Right renal cortex interstitium (tissue), 3 donors: ENCODE measurements around the gene B4GALT3. TPM values are rescaled to one million over a fixed set of nuclear protein-coding genes. Genes with fewer than 3 reads are reported as not detected.

Source experiments
- DNase-seq, 3 donors: peaks; one replicate each; pipeline ENCODE4 v3.0.0-alpha.2; 2013; ENCODE audit warnings: low read depth in 3 of 3, low spot score in 2 of 3
- polyA plus RNA-seq, 3 donors: library from polyadenylated mRNA; unstranded; fragments of 120-200 nt; gene quantifications; one replicate each; pipeline ENCODE4 v1.2.1, GENCODE V29; 2013; ENCODE audit not compliant: insufficient read length in 3 of 3

B4GALT3 gene
- polyA plus RNA-seq, 3 donors = 31.5 to 37.3 (median 34.1) TPM

GRCh38 chr1:161189036-161189435 is 11.7 kb upstream of the B4GALT3 start:
- no peak for DNase-seq

- DNase-seq = no peak
Measured at GRCh38 chr1:161188381-161188780, 11.1 kb upstream of the B4GALT3 start.

- no peak for DNase-seq
Measured at GRCh38 chr1:161187311-161187710, 10.0 kb upstream of the B4GALT3 start.

- DNase-seq = no peak
Measured at GRCh38 chr1:161185732-161186311, 8.5 kb upstream of the B4GALT3 start.

GRCh38 chr1:161185282-161185682 is 8.0 kb upstream of the B4GALT3 start:
- DNase-seq = no peak

- DNase-seq = no peak
Measured at GRCh38 chr1:161182214-161182613, 4.9 kb upstream of the B4GALT3 start.

- DNase-seq = no peak
Measured at GRCh38 chr1:161180639-161181038, 3.3 kb upstream of the B4GALT3 start.

- DNase-seq = no peak
Measured at GRCh38 chr1:161179698-161180097, 2.4 kb upstream of the B4GALT3 start.

GRCh38 chr1:161177936-161178244 is 583 bp upstream of the B4GALT3 start:
- no peak for DNase-seq

- DNase-seq = no peak
Measured at GRCh38 chr1:161176468-161177111, 717 bp downstream of the B4GALT3 start.

- no peak for DNase-seq
Measured at GRCh38 chr1:161175771-161176453, 1.4 kb downstream of the B4GALT3 start.

- DNase-seq = no peak
Measured at GRCh38 chr1:161174911-161175310, 2.4 kb downstream of the B4GALT3 start.

- DNase-seq = no peak
Measured at GRCh38 chr1:161173711-161174110, 3.6 kb downstream of the B4GALT3 start.

GRCh38 chr1:161172776-161173376 is 4.4 kb downstream of the B4GALT3 start:
- DNase-seq = no peak

- DNase-seq = no peak
Measured at GRCh38 chr1:161172349-161172748, 5.0 kb downstream of the B4GALT3 start.

- no peak for DNase-seq
Measured at GRCh38 chr1:161171696-161172095, 5.6 kb downstream of the B4GALT3 start.

- DNase-seq = no peak
Measured at GRCh38 chr1:161171191-161171590, 6.1 kb downstream of the B4GALT3 start.

GRCh38 chr1:161168906-161169305 is 8.4 kb downstream of the B4GALT3 start:
- no peak for DNase-seq

- no peak for DNase-seq
Measured at GRCh38 chr1:161166669-161167548, 10.4 kb downstream of the B4GALT3 start.

GRCh38 chr1:161165742-161166668 is 11.3 kb downstream of the B4GALT3 start, which contains the start of gene PPOX:
TSS of gene PPOX (plus strand) at chr1:161166426. CDS start at chr1:161166848, 422 bp downstream.
- DNase-seq = peak; percentile 93 to 98 (median 93)
